ENCODE measurements around the gene PROK1.

GRCh38 chr1:110472546-110472945 is 21.6 kb downstream of the PROK1 start:
- TF ChIP-seq POLR2A (IDR thresholded peaks at IDR 0.05; ENCODE audit: low read depth, low read length) = no peak
- TF ChIP-seq ELK1 (IDR thresholded peaks at IDR 0.05; ENCODE audit: borderline replicate concordance, low read depth, low read length) = no peak
- no peak for TF ChIP-seq MAZ (IDR thresholded peaks at IDR 0.05; ENCODE audit: borderline replicate concordance, low read depth, low read length)
- no peak for TF ChIP-seq MAFK (IDR thresholded peaks at IDR 0.05; ENCODE audit: low read depth, low read length)
- no peak for TF ChIP-seq CTCF (conservative IDR thresholded peaks at IDR 0.05; ENCODE audit: low read depth, low read length)
- no peak for TF ChIP-seq USF2 (IDR thresholded peaks at IDR 0.05; ENCODE audit: low read depth, low read length)
- TF ChIP-seq RAD21 (IDR thresholded peaks at IDR 0.05; ENCODE audit: low read length) = no peak
- TF ChIP-seq RFX5 (IDR thresholded peaks at IDR 0.05; ENCODE audit: low read depth, low read length) = no peak
- TF ChIP-seq SMC3 (IDR thresholded peaks at IDR 0.05; ENCODE audit: low read depth, low read length) = no peak
- TF ChIP-seq FOS (IDR thresholded peaks at IDR 0.05; ENCODE audit: low read depth, low read length) = no peak
- no peak for TF ChIP-seq MXI1 (IDR thresholded peaks at IDR 0.05; ENCODE audit: borderline replicate concordance, low read depth, low read length)
